Tibial nerve (tissue), 4 donors: Measurements from ENCODE around the gene RANBP3.

Experiments
- EP300 ChIP-seq, 2 donors: sonication (generic); formaldehyde crosslinking; IDR thresholded peaks; one replicate each; pipeline ENCODE4 v1.6.1; 2017; ENCODE audit warnings: antibody characterized with exemption in 2 of 2, mild to moderate bottlenecking in 1 of 2
- TF ChIP-seq, protein P1 (sequence below), 5 experiments: fragments of 200-600 bp in 3 of 5; fragments of 450-650 bp in 2 of 5; sonication (generic) in 3 of 5; IDR thresholded peaks; one replicate each; pipeline ENCODE4 v1.5.1; 2016 to 2019; ENCODE audit warnings: antibody characterized with exemption in 5 of 5, mild to moderate bottlenecking in 3 of 5, moderate library complexity in 2 of 5

DNA sequence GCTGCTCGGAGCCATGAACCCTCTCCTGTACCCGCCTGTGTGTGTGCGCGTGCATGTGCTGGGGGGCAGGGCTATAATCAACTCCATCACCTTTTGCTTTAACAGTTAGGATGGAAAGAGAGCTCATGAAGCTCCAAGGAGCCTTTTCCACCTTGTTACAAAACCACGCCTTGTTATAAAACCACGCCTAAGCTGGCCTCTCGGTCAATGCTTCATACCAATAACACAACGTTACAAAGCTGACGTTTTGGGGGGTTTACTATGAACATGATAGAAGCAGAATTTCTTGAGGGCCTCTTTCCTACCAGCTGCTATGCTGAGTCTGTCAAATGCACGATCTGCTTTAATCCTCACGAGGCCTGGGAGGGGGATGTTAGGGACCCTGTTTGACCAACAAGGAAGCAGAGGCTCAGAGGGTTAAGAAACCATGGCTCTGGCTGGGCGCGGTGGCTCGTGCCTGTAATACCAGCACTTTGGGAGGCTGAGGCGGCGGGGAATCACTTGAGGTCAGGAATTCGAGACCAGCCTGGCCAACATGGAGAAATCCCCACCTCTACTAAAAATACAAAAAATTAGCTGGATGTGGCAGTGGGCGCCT is 52.0 kb downstream of the RANBP3 start:
- TF ChIP-seq, protein P1, sequence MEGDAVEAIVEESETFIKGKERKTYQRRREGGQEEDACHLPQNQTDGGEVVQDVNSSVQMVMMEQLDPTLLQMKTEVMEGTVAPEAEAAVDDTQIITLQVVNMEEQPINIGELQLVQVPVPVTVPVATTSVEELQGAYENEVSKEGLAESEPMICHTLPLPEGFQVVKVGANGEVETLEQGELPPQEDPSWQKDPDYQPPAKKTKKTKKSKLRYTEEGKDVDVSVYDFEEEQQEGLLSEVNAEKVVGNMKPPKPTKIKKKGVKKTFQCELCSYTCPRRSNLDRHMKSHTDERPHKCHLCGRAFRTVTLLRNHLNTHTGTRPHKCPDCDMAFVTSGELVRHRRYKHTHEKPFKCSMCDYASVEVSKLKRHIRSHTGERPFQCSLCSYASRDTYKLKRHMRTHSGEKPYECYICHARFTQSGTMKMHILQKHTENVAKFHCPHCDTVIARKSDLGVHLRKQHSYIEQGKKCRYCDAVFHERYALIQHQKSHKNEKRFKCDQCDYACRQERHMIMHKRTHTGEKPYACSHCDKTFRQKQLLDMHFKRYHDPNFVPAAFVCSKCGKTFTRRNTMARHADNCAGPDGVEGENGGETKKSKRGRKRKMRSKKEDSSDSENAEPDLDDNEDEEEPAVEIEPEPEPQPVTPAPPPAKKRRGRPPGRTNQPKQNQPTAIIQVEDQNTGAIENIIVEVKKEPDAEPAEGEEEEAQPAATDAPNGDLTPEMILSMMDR (IDR thresholded peaks at IDR 0.05), result no peak
- no peak for TF ChIP-seq EP300 (IDR thresholded peaks at IDR 0.05)
